ENCODE measurements around the gene GGT5.
"Not testable (repeated sequence)": the region's sequence is repeated elsewhere in the genome, so short reads cannot be mapped to it uniquely, and the experiment has no call there.

GGT5 gene

GRCh38 chr22:24262185-24262749 lies 17.4 kb upstream of the GGT5 start:
- DNase-seq: not testable (repeated sequence)

GRCh38 chr22:24259459-24259858 lies 14.6 kb upstream of the GGT5 start:
- peak; percentile 80 to 88 (median 83) for DNase-seq

GRCh38 chr22:24256736-24257135 lies 11.9 kb upstream of the GGT5 start:
- DNase-seq: not testable (repeated sequence)

- not testable (repeated sequence) for DNase-seq
Observed at GRCh38 chr22:24256136-24256535, 11.3 kb upstream of the GGT5 start.

- not testable (repeated sequence) for DNase-seq
Observed at GRCh38 chr22:24253126-24253525, 8.2 kb upstream of the GGT5 start.

- not testable (repeated sequence) for DNase-seq
Observed at GRCh38 chr22:24251286-24251685, 6.4 kb upstream of the GGT5 start.

DNA sequence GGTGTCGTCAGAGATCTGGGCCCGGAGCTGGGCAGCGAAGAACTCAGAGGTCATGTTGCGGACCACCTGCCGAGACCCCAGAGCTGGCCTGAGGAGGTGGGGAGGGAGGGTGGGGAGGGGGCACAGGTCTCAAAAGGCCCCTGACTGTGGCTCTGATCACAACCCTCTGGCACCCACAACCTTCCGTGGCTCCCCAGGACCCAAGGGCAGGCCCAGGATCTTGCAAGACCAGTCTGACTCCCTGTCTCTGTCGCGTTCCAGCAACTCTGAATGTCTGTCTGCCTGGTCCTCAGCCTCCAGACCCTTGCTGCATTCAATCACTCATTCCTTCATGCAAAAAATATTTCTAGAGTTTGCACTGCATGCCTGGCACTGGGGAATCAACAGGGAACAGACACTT lies 4.5 kb upstream of the GGT5 start:
- DNase-seq: not testable (repeated sequence)

DNA sequence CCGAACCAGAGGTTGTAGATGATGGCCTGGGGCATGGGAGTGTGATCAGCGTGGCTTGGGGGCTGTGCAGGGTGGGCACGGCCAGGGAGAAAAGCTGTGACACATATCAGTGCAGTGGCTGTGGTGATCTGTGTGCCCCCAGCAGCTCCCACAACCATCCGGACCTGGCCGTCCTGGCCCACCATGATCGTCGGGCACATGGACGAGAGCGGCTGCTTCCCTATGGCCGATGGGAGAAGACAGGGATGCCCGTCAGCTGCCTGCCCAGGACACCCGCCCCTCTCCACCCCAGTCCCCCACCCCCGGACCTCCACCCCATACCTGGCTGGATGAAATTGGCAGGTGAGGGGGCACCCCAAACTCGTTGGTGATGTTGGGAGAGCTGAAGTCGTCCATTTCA lies 3.7 kb upstream of the GGT5 start:
- DNase-seq: not testable (repeated sequence)

DNA sequence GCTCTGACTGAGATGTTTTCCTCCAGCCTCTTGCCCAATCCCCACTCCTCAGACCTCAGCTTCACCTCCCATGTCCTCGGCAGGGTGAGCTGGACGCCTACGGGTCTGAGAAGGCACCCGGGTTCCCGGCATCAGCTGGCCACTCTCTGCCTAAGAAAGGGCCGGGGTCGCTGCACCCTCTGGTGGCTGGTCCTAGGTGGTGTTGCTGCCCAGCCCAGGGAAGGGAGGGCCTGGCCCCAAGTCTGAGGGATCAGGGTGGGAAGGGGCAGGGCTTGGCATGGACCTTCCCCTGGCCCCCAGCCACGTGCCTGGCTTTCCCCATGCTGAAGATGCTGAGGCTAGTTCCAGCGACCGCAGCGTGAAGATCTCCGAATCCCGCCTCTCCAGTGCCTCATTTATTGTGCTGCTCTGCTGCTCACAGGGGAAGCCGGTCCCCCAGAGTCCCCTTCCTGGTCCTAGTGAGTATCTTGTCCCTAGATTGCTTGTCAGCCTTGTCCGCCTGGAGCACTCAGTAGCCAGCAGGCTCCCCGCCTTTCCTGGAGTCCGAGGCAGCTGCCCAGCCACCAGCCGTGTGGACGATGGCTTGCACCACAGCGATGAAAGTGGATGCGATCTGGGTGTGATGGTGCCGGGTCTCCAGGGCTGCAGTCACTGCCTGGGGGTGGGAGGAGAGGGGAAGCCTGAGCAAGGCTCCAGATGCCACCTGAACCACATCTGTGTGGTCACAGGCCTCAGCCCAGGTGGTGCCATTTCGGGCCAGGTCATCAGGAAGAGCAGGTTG lies 2.9 kb upstream of the GGT5 start:
- peak; percentile 77 to 89 (median 83) for DNase-seq

DNA sequence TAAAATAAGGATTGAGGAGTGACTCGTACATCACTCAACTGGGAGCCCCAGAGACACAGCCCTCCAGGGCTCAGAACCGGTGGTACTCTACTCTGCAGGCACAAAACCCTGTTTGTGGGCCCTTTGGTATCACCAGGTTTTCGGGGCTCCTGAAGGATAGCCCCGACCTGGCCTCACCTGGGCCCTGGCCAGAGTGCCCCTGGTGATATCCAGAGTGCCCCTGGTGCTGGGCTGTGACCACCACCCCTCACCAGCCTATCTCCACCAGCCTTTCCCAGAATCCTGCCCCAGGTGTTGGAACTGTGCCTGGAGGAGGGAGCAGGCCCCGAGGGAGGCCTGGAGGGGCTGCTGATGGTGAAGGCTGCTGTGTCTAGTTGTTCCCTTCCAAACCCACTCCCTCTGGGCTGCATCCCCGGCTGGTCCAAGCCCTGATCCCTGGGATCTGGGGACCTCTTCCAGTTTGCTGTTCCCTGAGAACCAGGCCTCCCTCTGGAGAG lies 2.2 kb upstream of the GGT5 start:
- no peak for DNase-seq

GRCh38 chr22:24245584-24246561 lies 991 bp upstream of the GGT5 start:
- not testable (repeated sequence) for DNase-seq

DNA sequence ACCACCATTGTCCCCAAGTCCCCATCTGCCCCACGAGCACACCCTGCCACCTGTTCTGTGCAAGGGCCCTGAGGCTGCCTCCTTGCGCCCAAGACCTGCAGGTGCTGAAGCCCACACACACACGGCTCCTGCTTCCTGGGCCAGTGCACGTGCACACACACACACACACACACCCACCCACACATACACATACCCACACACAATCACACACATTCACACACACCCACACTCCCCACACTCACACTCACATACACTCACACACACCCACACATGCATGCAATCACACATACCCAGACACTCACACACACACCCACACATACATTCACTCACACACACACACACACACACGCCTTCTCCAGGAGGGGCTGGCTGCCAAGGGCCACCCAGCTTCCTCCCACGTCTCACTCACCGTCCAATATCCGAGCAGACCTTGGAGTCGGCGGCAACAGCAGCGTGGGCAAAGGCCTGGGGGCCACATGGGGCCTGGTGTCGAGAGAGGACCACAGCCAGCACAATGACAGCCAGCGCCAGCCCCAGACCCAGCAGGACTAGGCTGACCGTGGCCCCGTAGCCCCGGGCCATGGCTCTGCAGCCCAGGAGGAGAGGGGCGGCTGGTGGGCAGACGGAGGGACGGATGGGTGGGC lies 616 bp downstream of the GGT5 start:
- peak in 1 of 4 experiments; percentile 12 for DNase-seq

DNA sequence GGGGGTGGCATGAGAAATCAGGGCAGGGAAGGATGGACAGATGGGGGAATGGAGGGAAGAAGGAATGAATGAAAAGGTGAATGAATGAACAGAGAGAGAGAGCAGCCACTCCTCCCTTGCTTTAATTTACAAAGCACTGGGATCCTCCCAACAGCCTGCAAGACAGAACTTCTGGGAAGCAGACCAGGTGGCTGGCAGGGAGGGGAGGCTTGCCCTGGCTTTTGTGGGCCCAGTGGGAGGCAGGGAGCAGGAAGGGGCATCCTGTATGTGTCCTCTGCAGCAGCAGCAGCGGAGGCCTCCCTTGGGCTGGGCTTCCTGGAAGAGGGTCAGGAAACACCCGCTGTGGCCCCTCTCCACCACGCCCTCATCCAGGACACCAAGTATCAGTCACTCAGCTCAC lies 1.5 kb downstream of the GGT5 start:
- DNase-seq: not testable (repeated sequence)

GRCh38 chr22:24240985-24241692 lies 3.7 kb downstream of the GGT5 start:
- peak in 2 of 4 experiments; percentile 24 to 45 for DNase-seq

DNA sequence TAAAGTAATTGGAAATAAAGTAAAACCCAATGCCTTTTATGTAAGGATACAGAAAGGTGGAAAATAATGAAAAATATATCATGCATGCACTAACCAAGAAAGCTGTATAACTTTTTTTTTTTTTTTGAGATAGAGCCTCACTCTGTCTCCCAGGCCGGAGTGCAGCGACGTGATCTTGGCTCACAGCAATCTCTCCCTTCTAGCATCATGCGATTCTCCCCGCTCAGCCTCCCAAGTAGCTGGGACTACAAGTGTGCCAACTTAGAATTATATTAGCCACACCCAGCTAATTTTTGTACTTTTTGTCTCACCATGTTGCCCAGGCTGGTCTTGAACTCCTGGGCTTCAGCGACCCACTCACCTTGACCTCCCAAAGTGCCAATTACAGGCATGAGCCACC lies 4.5 kb downstream of the GGT5 start:
- DNase-seq: no peak

GRCh38 chr22:24238101-24238694 lies 6.7 kb downstream of the GGT5 start:
- not testable (repeated sequence) for DNase-seq

GRCh38 chr22:24236656-24237055 lies 8.2 kb downstream of the GGT5 start:
- no peak for DNase-seq

DNA sequence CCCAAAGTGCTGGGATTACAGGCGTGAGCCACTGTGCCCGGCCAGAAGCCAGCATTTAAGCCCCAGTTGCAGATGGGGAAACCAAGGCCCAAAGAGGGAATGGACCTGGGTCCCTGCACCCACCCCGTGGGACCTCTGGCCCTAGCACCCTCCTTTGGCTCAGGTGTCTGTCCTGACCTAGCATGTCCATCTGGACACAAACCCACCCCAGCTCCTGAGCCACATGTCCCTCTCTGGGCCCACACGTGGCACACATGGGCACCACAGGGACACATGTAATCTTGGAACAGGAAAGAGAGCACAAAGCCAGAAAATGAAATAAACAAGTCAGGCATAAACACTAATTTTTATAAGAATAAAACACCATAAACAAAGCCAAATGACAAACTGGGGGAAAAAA lies 9.6 kb downstream of the GGT5 start:
- no peak for DNase-seq

DNA sequence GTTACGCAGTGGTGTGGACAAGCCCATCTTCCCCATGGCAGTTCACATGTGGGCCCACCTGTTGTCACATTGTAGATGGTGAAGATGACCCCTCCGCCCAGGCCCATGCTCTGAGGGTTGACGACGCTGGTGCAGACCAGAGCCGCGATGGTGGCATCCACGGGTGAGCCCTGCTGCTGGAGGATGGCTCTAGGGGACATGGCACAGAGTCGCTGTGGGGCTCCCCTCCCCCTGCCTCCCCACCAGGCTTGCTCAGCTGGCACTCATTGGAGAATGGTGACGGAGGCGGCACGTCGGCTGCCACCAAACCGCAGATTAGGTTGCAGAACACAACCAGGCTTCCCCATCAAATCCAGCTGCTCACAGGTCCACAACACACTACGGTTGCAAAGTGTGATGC lies 11.1 kb downstream of the GGT5 start:
- DNase-seq: no peak

- no peak for DNase-seq
Observed at GRCh38 chr22:24233235-24233634, 11.6 kb downstream of the GGT5 start.

GRCh38 chr22:24232725-24233124 lies 12.2 kb downstream of the GGT5 start:
- DNase-seq: no peak

Data from suppressor macrophage (primary cell).